ENCODE data around the gene ZNF500. TPM values are rescaled to one million over a fixed set of nuclear protein-coding genes. Genes with fewer than 3 reads are reported as not detected.

ZNF500 gene
- total RNA-seq, 4 donors from 2014 or later, result 11.8 to 20.6 (median 17.6) TPM

- Histone ChIP-seq H3K9me3 (no peaks in the 10 kb centered on the region), H3K4me1 (no peaks in the 10 kb centered on the region), H3K27me3 (no peaks in the 10 kb centered on the region), H3K4me3 (replicated peaks in 1 of 3) (no peak overlapping the region), H3K27ac (no peak overlapping the region), H3K36me3 (no peaks in the 10 kb centered on the region)
- no peak for TF ChIP-seq POLR2A (IDR thresholded peaks at IDR 0.05)
- DNase-seq, result no peak
- intact Hi-C loops (cut with DNase I), result no loop called here
- 87 to 89% methylated on average over 4 of the region's 4 CpGs for whole genome bisulfite sequencing, 2 donors
These were observed 13.3 kb upstream of the ZNF500 start for GRCh38 chr16:4780235-4780634.

DNA sequence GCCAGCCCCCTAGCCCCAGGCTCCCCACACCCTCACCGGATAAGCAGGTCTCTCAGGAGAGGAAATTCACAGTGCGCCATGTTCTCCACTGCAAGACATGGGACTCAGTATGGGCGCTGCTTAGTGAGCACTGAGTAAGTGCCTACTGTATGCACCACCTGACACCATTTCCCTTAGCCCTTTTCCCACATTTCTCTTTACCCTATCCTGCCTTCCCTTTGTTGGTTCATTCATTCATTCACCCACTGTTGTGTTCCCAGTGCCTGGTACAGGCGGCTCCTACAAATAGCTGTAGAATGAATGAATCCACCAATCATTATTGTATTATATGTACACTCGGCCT, 11.1 kb upstream of the ZNF500 start:
- Histone ChIP-seq H3K27me3 (no peaks in the 10 kb centered on the region), H3K4me1 (no peaks in the 10 kb centered on the region), H3K4me3 (replicated peaks in 1 of 3) (no peak overlapping the region), H3K36me3 (no peaks in the 10 kb centered on the region), H3K9me3 (no peaks in the 10 kb centered on the region), H3K27ac (no peak overlapping the region)
- WGBS, 2 donors, result 92 to 95% methylated on average over 5 of the region's 5 CpGs
- intact Hi-C loops (cut with DNase I), result no loop called here
- no peak for DNase-seq
- TF ChIP-seq POLR2A (IDR thresholded peaks at IDR 0.05) (no peak), CTCF (IDR thresholded peaks at IDR 0.05) (no peak)

DNA sequence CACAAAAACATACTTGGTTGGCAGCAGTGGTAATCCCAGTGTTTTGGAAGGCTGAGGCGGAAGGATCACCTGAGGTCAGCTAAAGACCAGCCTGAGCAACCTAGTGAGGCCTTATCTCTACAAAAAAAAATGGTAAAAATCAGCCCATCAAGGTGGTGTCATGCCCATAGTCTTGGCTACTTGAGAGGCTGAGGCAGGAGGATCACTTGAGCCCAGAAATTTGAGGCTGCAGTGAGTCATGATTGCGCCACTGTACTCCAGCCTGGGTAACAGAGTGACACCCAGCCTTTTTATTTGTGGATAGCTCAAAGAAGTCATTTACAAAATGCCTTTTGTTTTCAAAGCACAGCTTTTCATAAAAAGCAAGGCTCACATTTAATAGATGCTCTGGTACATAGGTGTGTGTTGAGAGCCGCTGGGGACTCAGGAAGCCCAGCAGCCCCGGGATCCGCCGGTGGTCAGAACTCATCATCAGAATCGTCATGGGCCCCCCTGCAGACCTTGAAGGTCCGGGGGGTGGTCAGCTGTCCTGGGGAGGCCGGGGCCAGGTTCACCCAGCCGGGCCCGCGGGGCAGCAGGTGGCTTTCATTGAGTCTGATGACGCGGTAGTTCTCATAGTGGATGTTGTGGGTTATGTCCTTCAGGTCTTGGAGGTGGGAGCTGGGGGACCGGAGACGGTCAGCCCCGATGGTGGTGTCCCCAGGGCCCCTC, 10.5 kb upstream of the ZNF500 start:
- H3K9me3 ChIP-seq, result no peaks in the 10 kb centered on the region
- no peak overlapping the region for H3K27ac ChIP-seq
- no peak for TF ChIP-seq CTCF (IDR thresholded peaks at IDR 0.05)
- DNase-seq, result no peak
- 81 to 86% methylated on average over 12 to 17 of the region's 17 CpGs for WGBS, 2 donors
- intact Hi-C loops (cut with DNase I), result no loop called here
- H3K36me3 ChIP-seq, result no peaks in the 10 kb centered on the region
- H3K4me3 ChIP-seq (replicated peaks in 1 of 3), result no peak overlapping the region
- no peaks in the 10 kb centered on the region for H3K4me1 ChIP-seq
- no peaks in the 10 kb centered on the region for H3K27me3 ChIP-seq

DNA sequence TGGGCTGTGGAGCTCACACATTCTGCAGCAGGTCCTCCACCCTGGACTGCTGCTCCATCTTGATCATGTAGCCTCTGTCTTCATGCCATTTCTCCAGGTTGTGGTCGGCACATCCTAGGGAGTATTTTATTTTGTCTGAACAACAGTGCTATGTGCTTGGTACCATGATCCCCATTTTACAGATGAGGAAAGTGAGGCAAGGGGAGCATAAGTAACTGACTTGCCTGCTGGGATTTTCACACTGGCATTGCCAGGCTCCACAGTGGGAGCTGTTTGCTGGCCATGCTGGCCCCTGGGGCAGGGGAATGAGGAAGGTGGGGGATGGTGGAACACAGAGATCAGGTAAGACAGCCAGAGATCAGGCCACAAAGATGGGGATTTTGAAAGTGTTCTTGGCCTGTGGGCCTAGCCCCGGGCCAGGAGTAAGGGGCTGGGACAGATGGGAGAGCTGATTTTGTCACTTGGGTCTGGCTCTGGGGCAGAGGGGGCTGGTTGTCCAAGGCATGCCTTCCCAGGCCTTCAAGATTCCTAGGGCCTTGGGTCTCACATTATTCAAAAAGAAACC, 9.3 kb upstream of the ZNF500 start:
- no peaks in the 10 kb centered on the region for H3K9me3 ChIP-seq
- no peaks in the 10 kb centered on the region for H3K4me1 ChIP-seq
- no peak for DNase-seq
- no peak overlapping the region for H3K27ac ChIP-seq
- intact Hi-C loops (cut with DNase I), result no loop called here
- H3K36me3 ChIP-seq, result no peaks in the 10 kb centered on the region
- H3K27me3 ChIP-seq, result no peaks in the 10 kb centered on the region
- no peak overlapping the region for H3K4me3 ChIP-seq (replicated peaks in 1 of 3)
- WGBS, 2 donors, result 77 to 97% methylated on average over 2 of the region's 2 CpGs
- no peak for TF ChIP-seq POLR2A (IDR thresholded peaks at IDR 0.05)
- no peak for TF ChIP-seq CTCF (IDR thresholded peaks at IDR 0.05)

DNA sequence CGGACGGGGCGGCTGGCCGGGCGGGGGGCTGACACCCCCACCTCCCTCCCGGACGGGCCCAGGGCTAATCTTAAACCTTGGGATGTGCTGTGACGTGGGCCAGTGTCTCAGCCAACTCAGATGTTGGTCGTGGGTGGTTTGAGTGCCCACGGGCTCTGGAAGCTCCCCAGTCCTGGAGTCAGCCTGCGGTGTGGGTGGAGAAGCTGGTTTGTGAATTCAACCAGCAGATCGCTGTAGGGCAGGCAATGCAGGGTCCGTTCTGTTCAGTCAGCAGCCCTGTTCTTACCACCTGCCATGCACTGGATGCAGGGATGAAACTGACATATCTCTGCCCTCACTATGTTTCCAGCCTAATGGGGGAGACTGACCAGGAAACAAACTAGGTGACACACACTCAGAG, 8.0 kb upstream of the ZNF500 start:
- H3K27ac ChIP-seq, result no peak overlapping the region
- no peaks in the 10 kb centered on the region for H3K4me1 ChIP-seq
- no peaks in the 10 kb centered on the region for H3K27me3 ChIP-seq
- DNase-seq, result no peak
- no peak for TF ChIP-seq CTCF (IDR thresholded peaks at IDR 0.05)
- no peak for TF ChIP-seq POLR2A (IDR thresholded peaks at IDR 0.05)
- WGBS, 2 donors, result 93% methylated on average over 3 to 7 of the region's 13 CpGs
- no peaks in the 10 kb centered on the region for H3K36me3 ChIP-seq
- H3K4me3 ChIP-seq (replicated peaks in 1 of 3), result no peak overlapping the region
- no peaks in the 10 kb centered on the region for H3K9me3 ChIP-seq
- intact Hi-C loops (cut with DNase I), result no loop called here
